IMR-90 (cell line): ENCODE results near the gene LRRC70. TPM values are rescaled to one million over a fixed set of nuclear protein-coding genes. Genes with fewer than 3 reads are reported as not detected.

Experiments
- ATAC-seq: fragments of 200-7000 bp; cut with Tn5 transposase; 2 replicates; pipeline ENCODE4 v1.9.1; 2020; ENCODE audit warnings: low read depth, mild to moderate bottlenecking, moderate library complexity
- BruUV-seq: library from RNA; stranded (reverse); fragments of 400-500 nt; replicated peaks from 2 replicates; lab custom pipeline; 2021; lab: Mats Ljungman, UMichigan
- CTCF ChIA-PET: fragments of 300-600 bp; formaldehyde crosslinking; extraction: SDS; loops from one replicate; lab custom pipeline; 2021; ENCODE audit warnings: antibody characterized with exemption; lab: Yijun Ruan, JAX
- POLR2A ChIA-PET: fragments of 300-600 bp; sonication (Branson Sonifier 250); formaldehyde crosslinking; loops from one replicate; lab custom pipeline; 2022; ENCODE audit warnings: antibody characterized with exemption; ENCODE audit not compliant: unreplicated experiment; lab: Charles Lee
- DNase-seq: peaks from one replicate; pipeline ENCODE4 v3.0.0; 2013
- H2AFZ ChIP-seq: replicated peaks from 2 replicates; pipeline ENCODE3; 2013; ENCODE audit warnings: low read length, mild to moderate bottlenecking; ENCODE audit not compliant: poor library complexity
- H2AK5ac ChIP-seq: 2 replicates; pipeline ENCODE4 v1.6.1; 2013; ENCODE audit warnings: low read depth, low read length, inconsistent platforms
- H2AK9ac ChIP-seq: replicated peaks from 2 replicates; pipeline ENCODE3; 2013; ENCODE audit warnings: mild to moderate bottlenecking, low read depth, low read length, moderate library complexity; ENCODE audit not compliant: poor library complexity
- H2BK120ac ChIP-seq: 2 replicates; pipeline ENCODE4 v1.6.1; 2013; ENCODE audit warnings: low read depth, low read length, inconsistent platforms
- H2BK15ac ChIP-seq: 3 replicates; pipeline ENCODE4 v1.6.1; 2013; ENCODE audit warnings: low read depth, low read length, inconsistent platforms
- H2BK20ac ChIP-seq: 2 replicates; pipeline ENCODE4 v1.6.1; 2013; ENCODE audit warnings: low read depth, mild to moderate bottlenecking, inconsistent platforms, low read length, moderate library complexity
- H2BK5ac ChIP-seq: 2 replicates; pipeline ENCODE4 v1.6.1; 2013; ENCODE audit warnings: mild to moderate bottlenecking, low read depth, low read length, inconsistent platforms; ENCODE audit not compliant: poor library complexity, severe bottlenecking
- H3K14ac ChIP-seq: replicated peaks from 2 replicates; pipeline ENCODE4 v1.6.1; 2013; ENCODE audit warnings: low read depth, low read length, inconsistent platforms
- H3K18ac ChIP-seq: 2 replicates; pipeline ENCODE4 v1.6.1; 2013; ENCODE audit warnings: low read depth, low read length, control low read depth
- H3K23ac ChIP-seq: 2 replicates; pipeline ENCODE4 v1.6.1; 2013; ENCODE audit warnings: low read depth, low read length, inconsistent platforms
- H3K27ac ChIP-seq: 2 replicates; pipeline ENCODE4 v1.5.1; 2013; ENCODE audit warnings: mild to moderate bottlenecking, control low read depth, low read length; ENCODE audit not compliant: insufficient read depth
- H3K27me3 ChIP-seq: 2 replicates; pipeline ENCODE4 v1.6.1; 2013; ENCODE audit warnings: low read length; ENCODE audit not compliant: control insufficient read depth, insufficient read depth
- H3K36me3 ChIP-seq: 2 replicates; pipeline ENCODE4 v1.6.1; 2013; ENCODE audit warnings: low read length, mixed read lengths; ENCODE audit not compliant: control insufficient read depth, insufficient read depth
- H3K4ac ChIP-seq: 2 replicates; pipeline ENCODE4 v1.6.1; 2013; ENCODE audit warnings: low read depth, low read length, inconsistent platforms
- H3K4me1 ChIP-seq: 2 replicates; pipeline ENCODE4 v1.6.1; 2013; ENCODE audit warnings: low read length, mixed read lengths; ENCODE audit not compliant: control insufficient read depth, insufficient read depth
- H3K4me2 ChIP-seq: 2 replicates; pipeline ENCODE4 v1.6.1; 2013; ENCODE audit warnings: low read depth, mild to moderate bottlenecking, control low read depth, low read length, moderate library complexity
- H3K4me3 ChIP-seq: 2 replicates; pipeline ENCODE4 v1.5.1; 2013; ENCODE audit warnings: low read depth, mild to moderate bottlenecking, control low read depth, low read length, moderate library complexity; ENCODE audit not compliant: insufficient read depth
- H3K56ac ChIP-seq: 2 replicates; pipeline ENCODE4 v1.6.1; 2013; ENCODE audit warnings: low read length, inconsistent platforms; ENCODE audit not compliant: insufficient read depth; ENCODE audit errors: extremely low read depth
- H3K79me1 ChIP-seq, 2 experiments: 2 replicates each; pipeline ENCODE4 v1.6.1; 2013; ENCODE audit warnings: low read length in 2 of 2, inconsistent platforms in 1 of 2, low read depth in 1 of 2
- H3K9ac ChIP-seq: 2 replicates; pipeline ENCODE4 v1.6.1; 2013; ENCODE audit warnings: low read depth, low read length, control low read depth
- H3K9me1 ChIP-seq: 2 replicates; pipeline ENCODE4 v1.6.1; 2013; ENCODE audit warnings: low read length, inconsistent platforms; ENCODE audit not compliant: insufficient read depth
- H3K9me3 ChIP-seq: 2 replicates; pipeline ENCODE4 v1.6.1; 2013; ENCODE audit warnings: low read length; ENCODE audit not compliant: control insufficient read depth, insufficient read depth
- H4K20me1 ChIP-seq: 2 replicates; pipeline ENCODE4 v1.6.1; 2013; ENCODE audit warnings: low read length, inconsistent platforms; ENCODE audit not compliant: insufficient read depth
- H4K5ac ChIP-seq: 2 replicates; pipeline ENCODE4 v1.6.1; 2013; ENCODE audit warnings: mild to moderate bottlenecking, low read depth, low read length, control low read depth
- H4K8ac ChIP-seq, 2 experiments: 2 replicates each; pipeline ENCODE4 v1.6.1; 2013; ENCODE audit warnings: low read depth in 2 of 2, low read length in 2 of 2, control low read depth in 1 of 2, inconsistent platforms in 1 of 2
- H4K91ac ChIP-seq: 2 replicates; pipeline ENCODE4 v1.6.1; 2013; ENCODE audit warnings: low read depth, low read length, inconsistent platforms; ENCODE audit not compliant: insufficient read depth
- CEBPB ChIP-seq: IDR thresholded peaks from 2 replicates; pipeline ENCODE4 v1.6.1; 2012; ENCODE audit warnings: low read depth, low read length, improper control_type of control experiment
- CHD1 ChIP-seq: IDR thresholded peaks from 2 replicates; pipeline ENCODE4 v1.6.1; 2012; ENCODE audit warnings: low read depth, low read length, improper control_type of control experiment
- FOS ChIP-seq: fragments of 150-350 bp; IDR thresholded peaks from 2 replicates; pipeline ENCODE4 v1.6.1; 2016; ENCODE audit warnings: low read depth, low read length
- MXI1 ChIP-seq: IDR thresholded peaks from 2 replicates; pipeline ENCODE4 v1.6.1; 2012; ENCODE audit warnings: low read depth, mild to moderate bottlenecking, low read length, moderate library complexity, borderline replicate concordance
- POLR2A ChIP-seq: IDR thresholded peaks from 2 replicates; pipeline ENCODE4 v1.6.1; 2012; ENCODE audit warnings: mild to moderate bottlenecking, low read depth, low read length
- RAD21 ChIP-seq: IDR thresholded peaks from 2 replicates; pipeline ENCODE4 v1.6.1; 2012; ENCODE audit warnings: low read length, improper control_type of control experiment
- RCOR1 ChIP-seq: IDR thresholded peaks from 2 replicates; pipeline ENCODE4 v1.6.1; 2012; ENCODE audit warnings: mild to moderate bottlenecking, low read length, improper control_type of control experiment; ENCODE audit not compliant: insufficient replicate concordance
- WGBS, 2 experiments: methylation state at CpG; one replicate each; pipeline versions ENCODE4 v1.1.5 to v1.1.7; 2013; ENCODE audit warnings: missing lambda C conversion rate in 2 of 2; ENCODE audit not compliant: insufficient read length in 1 of 2; ENCODE audit errors: extremely low coverage in 2 of 2; 5-methylcytosine and 5-hydroxymethylcytosine counted together
- dilution Hi-C: fragments of 300-500 bp; cut with HindIII; formaldehyde crosslinking; loops from one replicate; pipeline ENCODE4 v1.14.3; 2018; ENCODE audit warnings: low sequenced_read_pairs; ENCODE audit not compliant: unreplicated experiment
- in situ Hi-C: fragments of 300-500 bp; cut with MboI; formaldehyde crosslinking; loops from 3 replicates; pipeline ENCODE4 v1.14.3; 2019; ENCODE audit warnings: low sequenced_read_pairs, inconsistent platforms, mixed read lengths
- intact Hi-C: fragments of 100-400 bp; cut with micrococcal nuclease; formaldehyde crosslinking; loops from 2 replicates; pipeline ENCODE4 v1.10.0; 2022
- polyA plus RNA-seq, 3 experiments: library from polyadenylated mRNA; depleted of rRNA; stranded (reverse); fragments of >200 nt; gene quantifications; 2 replicates each; pipeline ENCODE4 v1.2.3, GENCODE V29; 2012; ENCODE audit warnings: low replicate concordance in 1 of 3
- total RNA-seq: library from RNA; depleted of rRNA; stranded (reverse); fragments of >200 nt; gene quantifications from 2 replicates; pipeline ENCODE4 v1.2.3, GENCODE V29; 2012
- TF ChIP-seq, protein P1 (sequence below): fragments of 150-350 bp; IDR thresholded peaks from 2 replicates; pipeline ENCODE4 v1.6.1; 2017; ENCODE audit warnings: mild to moderate bottlenecking, antibody characterized with exemption, low read length, low read depth

LRRC70 gene
- total and polyA plus RNA-seq, 2 of the 4 experiments (the other 2 are of a cell fraction), result 0.19 to 0.36 TPM

DNA sequence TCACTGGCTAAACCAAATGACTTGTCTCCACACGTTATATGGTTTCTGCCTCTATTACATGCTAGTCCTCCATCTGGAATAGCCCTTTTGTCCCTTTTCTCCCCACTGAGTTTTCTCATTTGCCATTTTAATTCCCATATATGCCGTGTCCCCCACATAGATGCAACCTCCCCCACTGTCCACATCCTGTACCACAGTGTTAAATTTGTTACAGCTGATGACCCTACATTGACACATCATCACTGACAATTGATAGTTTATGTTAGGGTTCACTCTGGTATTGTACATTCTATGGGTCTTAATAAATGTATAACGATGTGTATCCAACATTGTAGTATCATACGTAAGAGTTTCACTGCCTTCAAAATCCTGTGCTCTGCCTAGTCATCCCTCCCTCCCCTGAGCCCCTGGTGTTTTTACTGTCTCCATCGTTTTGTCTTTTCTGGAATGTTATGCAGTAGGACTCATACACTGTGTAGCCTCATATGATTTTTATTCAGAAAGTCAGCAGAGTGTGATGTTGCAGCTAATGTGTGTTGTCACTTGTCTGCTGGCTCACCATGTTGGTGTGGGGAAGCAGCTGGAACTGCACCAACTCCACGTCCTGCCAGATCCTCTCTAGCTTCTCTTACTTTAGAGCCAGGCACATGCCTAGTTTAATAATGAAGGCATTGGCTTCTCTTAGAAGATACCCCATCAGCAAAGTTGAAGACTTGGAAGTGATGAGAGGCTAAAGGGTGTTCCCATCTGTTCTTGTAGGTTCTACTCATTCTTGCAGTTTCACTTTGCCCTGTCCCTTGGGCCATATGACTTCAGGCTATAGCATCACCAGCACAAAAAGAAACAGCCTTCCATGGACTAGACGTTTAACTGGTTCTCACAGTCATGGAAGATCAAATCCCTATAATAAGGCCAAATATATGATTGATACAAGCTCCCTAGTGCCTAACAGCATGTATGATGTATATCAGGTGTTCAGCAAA, 30.2 kb downstream of the LRRC70 start:
- Histone ChIP-seq H3K9me1 (no peaks in the 10 kb centered on the region), H4K91ac (no peak overlapping the region), H2AK5ac (no peak overlapping the region), H3K4ac (no peak overlapping the region), H3K9me3 (no peaks in the 10 kb centered on the region), H3K23ac (no peak overlapping the region), H3K4me3 (no peak overlapping the region), H3K18ac (no peak overlapping the region), H3K36me3 (0 out of 2 replicates have a peak, but pooled peaks cover 4% of the 10 kb centered on the region), H3K4me2 (no peak overlapping the region), H3K27me3 (no peaks in the 10 kb centered on the region), H3K56ac (no peak overlapping the region), H2BK5ac (no peak overlapping the region), H3K9ac (no peak overlapping the region), H2AFZ (no peak overlapping the region), H2BK15ac (no peak overlapping the region), H3K79me1 (no peaks in the 10 kb centered on the region), H3K27ac (no peak overlapping the region), H2AK9ac (no peak overlapping the region), H2BK120ac (no peak overlapping the region), H2BK20ac (no peak overlapping the region), H3K14ac (no peak overlapping the region), H3K4me1 (no peaks in the 10 kb centered on the region), H4K20me1 (no peaks in the 10 kb centered on the region), H4K5ac (no peak overlapping the region), H4K8ac (no peak overlapping the region)
- CTCF ChIA-PET, result no interaction called here
- 100% methylated on average over 1 of the region's 7 CpGs; no CpG with 5 or more reads in 1 of the 2 experiments for WGBS, 2 experiments
- POLR2A ChIA-PET, result no interaction called here
- TF ChIP-seq CEBPB (no peak), CHD1 (no peak), FOS (no peak), POLR2A (no peak), RAD21 (no peak), MXI1 (no peak), RCOR1 (no peak)
- TF ChIP-seq, protein P1, sequence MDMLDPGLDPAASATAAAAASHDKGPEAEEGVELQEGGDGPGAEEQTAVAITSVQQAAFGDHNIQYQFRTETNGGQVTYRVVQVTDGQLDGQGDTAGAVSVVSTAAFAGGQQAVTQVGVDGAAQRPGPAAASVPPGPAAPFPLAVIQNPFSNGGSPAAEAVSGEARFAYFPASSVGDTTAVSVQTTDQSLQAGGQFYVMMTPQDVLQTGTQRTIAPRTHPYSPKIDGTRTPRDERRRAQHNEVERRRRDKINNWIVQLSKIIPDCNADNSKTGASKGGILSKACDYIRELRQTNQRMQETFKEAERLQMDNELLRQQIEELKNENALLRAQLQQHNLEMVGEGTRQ, result no peak
- no TSS peak for BruUV-seq
- DNase-seq (no peak), ATAC-seq (no peak)
- dilution Hi-C loops, result no loop called here
- intact Hi-C loops, result no loop called here
- in situ Hi-C loops, result no loop called here
